Gastroesophageal sphincter (tissue), 4 donors: ENCODE data around the gene KIRREL3. TPM values are rescaled to one million over a fixed set of nuclear protein-coding genes. Genes with fewer than 3 reads are reported as not detected.

Experiments used
- ATAC-seq: fragments of 150-250 bp; one replicate; pipeline ENCODE4 v1.9.1; 2016; ENCODE audit warnings: mild to moderate bottlenecking, moderate library complexity
- H3K27ac ChIP-seq, 4 donors: fragments of 200-600 bp; sonication (generic) in 3 of 4; 1 replicate in 3 of 4; 2 replicates in 1 of 4; pipeline ENCODE4 v1.5.1; 2016 to 2019
- H3K27me3 ChIP-seq: fragments of 200-600 bp; sonication (generic); one replicate; pipeline ENCODE4 v1.5.1; 2019
- H3K36me3 ChIP-seq, 2 donors: fragments of 200-600 bp; sonication (generic); one replicate each; pipeline ENCODE4 v1.5.1; 2019; ENCODE audit warnings: control low read depth in 1 of 2
- H3K4me1 ChIP-seq, 3 donors: fragments of 200-600 bp; sonication (generic); 1 replicate in 2 of 3; 2 replicates in 1 of 3; pipeline ENCODE4 v1.5.1; 2016 to 2019; ENCODE audit warnings: control low read depth in 2 of 3
- H3K4me3 ChIP-seq, 2 donors: fragments of 200-600 bp; sonication (generic); one replicate each; pipeline ENCODE4 v1.5.1; 2019; ENCODE audit warnings: mild to moderate bottlenecking in 1 of 2, moderate library complexity in 1 of 2
- H3K9me3 ChIP-seq, 3 donors: fragments of 200-600 bp; sonication (generic); one replicate each; pipeline ENCODE4 v1.5.1; 2017 to 2019; ENCODE audit warnings: control low read depth in 2 of 3
- EP300 ChIP-seq: sonication (generic); formaldehyde crosslinking; IDR thresholded peaks from one replicate; pipeline ENCODE4 v1.6.1; 2017; ENCODE audit warnings: antibody characterized with exemption, mild to moderate bottlenecking
- POLR2A ChIP-seq, 2 donors: fragments of 450-650 bp; IDR thresholded peaks; one replicate each; pipeline ENCODE4 v1.6.1; 2017; ENCODE audit warnings: antibody characterized with exemption in 2 of 2, mild to moderate bottlenecking in 2 of 2, moderate library complexity in 1 of 2
- POLR2AphosphoS5 ChIP-seq: sonication (generic); formaldehyde crosslinking; IDR thresholded peaks from one replicate; pipeline ENCODE4 v1.6.1; 2017; ENCODE audit warnings: antibody characterized with exemption
- WGBS, 2 donors: methylation state at CpG; one replicate each; pipeline ENCODE4 v1.1.5; 2018; ENCODE audit warnings: low coverage in 1 of 2; 5-methylcytosine and 5-hydroxymethylcytosine counted together
- total RNA-seq, 4 donors: library from RNA; depleted of rRNA; stranded (reverse); fragments of >200 nt; gene quantifications; one replicate each; pipeline ENCODE4 v1.1.0, GENCODE V29; 2016
- TF ChIP-seq, protein P1 (sequence below), 4 experiments: fragments of 200-600 bp in 2 of 4; fragments of 450-650 bp in 2 of 4; sonication (generic) in 1 of 4; IDR thresholded peaks; one replicate each; pipeline ENCODE4 v1.5.1; 2017 to 2019; ENCODE audit warnings: antibody characterized with exemption in 4 of 4, mild to moderate bottlenecking in 2 of 4, moderate library complexity in 2 of 4

Gene KIRREL3
- total RNA-seq, 4 donors from 2014 or later: 0.54 to 3.9 (median 1.4) TPM

DNA sequence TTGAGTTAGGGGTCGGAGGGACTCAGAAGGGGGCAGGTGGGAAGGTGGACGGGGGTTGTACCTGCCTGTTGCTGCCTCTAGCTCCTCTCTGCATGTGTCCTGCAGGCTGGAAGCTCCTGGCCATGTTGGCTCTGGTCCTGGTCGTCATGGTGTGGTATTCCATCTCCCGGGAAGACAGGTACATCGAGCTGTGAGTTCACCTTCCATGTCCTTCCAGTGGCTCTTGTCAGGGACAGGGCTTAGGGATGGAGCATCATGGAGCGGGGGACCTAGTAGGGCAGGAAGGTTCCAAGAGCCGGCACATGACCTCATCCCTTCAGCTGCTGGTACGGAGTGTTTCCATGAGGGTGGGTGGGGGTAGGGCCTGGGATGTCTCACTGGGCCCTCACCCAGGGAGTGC is 594.2 kb downstream of the KIRREL3 start:
- WGBS, 2 donors: no CpG with 5 or more reads among the region's 8 CpGs
- H3K27ac ChIP-seq: peak overlapping the region in 2 of 4 donors; percentile 13 to 86
- peaks cover 0 to 47% of the 10 kb centered on the region in 2 donors for H3K36me3 ChIP-seq
- H3K27me3 ChIP-seq: no peaks in the 10 kb centered on the region
- H3K4me3 ChIP-seq: no peak overlapping the region
- no peak for ATAC-seq
- peaks cover 0 to 18% (median 0%) of the 10 kb centered on the region in 3 donors for H3K4me1 ChIP-seq
- no peak for TF ChIP-seq EP300
- no peak for TF ChIP-seq POLR2AphosphoS5
- no peak for TF ChIP-seq POLR2A (IDR thresholded peaks at IDR 0.05)
- TF ChIP-seq, protein P1, sequence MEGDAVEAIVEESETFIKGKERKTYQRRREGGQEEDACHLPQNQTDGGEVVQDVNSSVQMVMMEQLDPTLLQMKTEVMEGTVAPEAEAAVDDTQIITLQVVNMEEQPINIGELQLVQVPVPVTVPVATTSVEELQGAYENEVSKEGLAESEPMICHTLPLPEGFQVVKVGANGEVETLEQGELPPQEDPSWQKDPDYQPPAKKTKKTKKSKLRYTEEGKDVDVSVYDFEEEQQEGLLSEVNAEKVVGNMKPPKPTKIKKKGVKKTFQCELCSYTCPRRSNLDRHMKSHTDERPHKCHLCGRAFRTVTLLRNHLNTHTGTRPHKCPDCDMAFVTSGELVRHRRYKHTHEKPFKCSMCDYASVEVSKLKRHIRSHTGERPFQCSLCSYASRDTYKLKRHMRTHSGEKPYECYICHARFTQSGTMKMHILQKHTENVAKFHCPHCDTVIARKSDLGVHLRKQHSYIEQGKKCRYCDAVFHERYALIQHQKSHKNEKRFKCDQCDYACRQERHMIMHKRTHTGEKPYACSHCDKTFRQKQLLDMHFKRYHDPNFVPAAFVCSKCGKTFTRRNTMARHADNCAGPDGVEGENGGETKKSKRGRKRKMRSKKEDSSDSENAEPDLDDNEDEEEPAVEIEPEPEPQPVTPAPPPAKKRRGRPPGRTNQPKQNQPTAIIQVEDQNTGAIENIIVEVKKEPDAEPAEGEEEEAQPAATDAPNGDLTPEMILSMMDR (IDR thresholded peaks at IDR 0.05): no peak
- no peaks in the 10 kb centered on the region for H3K9me3 ChIP-seq

DNA sequence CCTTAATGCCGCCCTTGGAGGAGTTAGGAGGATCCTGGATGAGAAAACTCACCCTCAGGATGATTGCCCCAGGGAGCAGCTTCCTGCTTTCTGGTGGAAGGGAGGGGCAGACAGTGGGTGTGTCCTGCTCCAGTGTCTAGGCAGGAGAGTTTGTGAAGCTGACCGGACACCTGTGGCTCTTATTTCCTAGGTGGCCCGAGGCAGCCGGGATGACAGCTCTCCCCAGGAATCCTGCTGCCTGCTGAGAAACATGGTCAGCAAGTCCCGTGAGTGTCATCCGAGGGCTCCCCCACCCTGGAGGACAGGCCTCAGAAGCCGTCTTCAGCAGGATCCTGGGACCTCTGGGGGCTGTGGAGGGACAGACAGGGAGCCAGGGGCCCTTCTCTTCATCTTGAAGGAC is 594.7 kb downstream of the KIRREL3 start:
- Histone ChIP-seq H3K4me3 (no peak overlapping the region), H3K36me3 (peaks cover 0 to 43% of the 10 kb centered on the region in 2 donors), H3K27me3 (no peaks in the 10 kb centered on the region), H3K4me1 (peaks cover 0 to 13% (median 0%) of the 10 kb centered on the region in 3 donors), H3K27ac (peak overlapping the region in 3 of 4 donors; percentile 13 to 86 (median 31)), H3K9me3 (no peaks in the 10 kb centered on the region)
- WGBS, 2 donors: 100% methylated on average over 1 of the region's 7 CpGs; no CpG with 5 or more reads in 1 of the 2 donors
- ATAC-seq: no peak
- TF ChIP-seq EP300: no peak
- TF ChIP-seq POLR2A (IDR thresholded peaks at IDR 0.05): no peak
- TF ChIP-seq, protein P1 (IDR thresholded peaks at IDR 0.05): no peak
- TF ChIP-seq POLR2AphosphoS5: no peak

DNA sequence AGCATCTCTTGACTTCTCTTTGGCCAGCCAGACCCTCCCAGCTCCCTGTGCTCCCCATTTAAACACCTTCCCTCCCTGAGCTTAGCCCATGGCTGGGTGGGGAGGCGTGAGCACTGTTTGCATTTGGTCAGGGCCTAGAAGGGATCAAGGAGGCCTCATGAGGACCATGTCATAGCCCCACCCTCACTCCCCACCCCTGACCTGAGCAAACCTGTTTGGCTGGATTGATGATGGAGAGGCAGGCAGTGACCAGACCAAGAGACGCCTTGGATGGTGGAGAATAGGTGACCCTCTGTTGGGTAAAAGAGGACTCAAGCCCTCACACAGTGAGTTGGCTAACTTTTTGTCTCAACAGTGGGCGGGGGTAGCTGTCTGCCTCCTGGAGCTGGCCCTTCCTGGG is 595.2 kb downstream of the KIRREL3 start:
- no peak for ATAC-seq
- Histone ChIP-seq H3K4me3 (no peak overlapping the region), H3K9me3 (no peaks in the 10 kb centered on the region), H3K27ac (peak overlapping the region in 2 of 4 donors; percentile 31 to 86), H3K27me3 (no peaks in the 10 kb centered on the region), H3K4me1 (peaks cover 0 to 8% (median 0%) of the 10 kb centered on the region in 3 donors), H3K36me3 (peaks cover 0 to 39% of the 10 kb centered on the region in 2 donors)
- TF ChIP-seq EP300 (no peak), POLR2AphosphoS5 (no peak), POLR2A (IDR thresholded peaks at IDR 0.05) (no peak)
- TF ChIP-seq, protein P1 (IDR thresholded peaks at IDR 0.05): no peak
- 100% methylated on average over 1 of the region's 3 CpGs; no CpG with 5 or more reads in 1 of the 2 donors for WGBS, 2 donors

DNA sequence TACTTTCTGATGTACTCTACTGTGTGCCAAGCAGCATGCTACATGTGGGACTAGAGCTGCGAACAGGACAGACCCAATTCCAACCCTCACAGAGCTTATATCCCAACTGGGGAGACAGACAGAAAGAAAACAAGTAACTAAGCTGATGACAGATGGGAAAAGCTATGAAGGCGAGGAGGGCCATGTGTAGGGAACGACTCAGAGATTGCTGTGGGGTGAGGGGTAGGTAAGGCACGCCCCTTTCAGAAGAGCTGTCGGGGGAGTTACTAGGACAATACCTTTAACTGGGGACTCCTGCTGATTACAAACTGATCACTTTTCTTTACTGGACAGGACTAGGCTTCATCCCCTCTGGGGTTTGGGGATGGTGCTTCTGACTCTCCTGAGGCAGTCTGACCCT is 596.2 kb downstream of the KIRREL3 start:
- H3K27me3 ChIP-seq: no peaks in the 10 kb centered on the region
- WGBS, 2 donors: 90% methylated on average over 5 of the region's 5 CpGs; no CpG with 5 or more reads in 1 of the 2 donors
- H3K9me3 ChIP-seq: no peaks in the 10 kb centered on the region
- H3K36me3 ChIP-seq: peaks cover 0 to 34% of the 10 kb centered on the region in 2 donors
- H3K4me3 ChIP-seq: no peak overlapping the region
- no peak for ATAC-seq
- no peaks in the 10 kb centered on the region for H3K4me1 ChIP-seq
- TF ChIP-seq POLR2A (IDR thresholded peaks at IDR 0.05) (no peak), POLR2AphosphoS5 (no peak), EP300 (no peak)
- TF ChIP-seq, protein P1 (IDR thresholded peaks at IDR 0.05): no peak
- peak overlapping the region in 1 of 4 donors; percentile 86 for H3K27ac ChIP-seq

DNA sequence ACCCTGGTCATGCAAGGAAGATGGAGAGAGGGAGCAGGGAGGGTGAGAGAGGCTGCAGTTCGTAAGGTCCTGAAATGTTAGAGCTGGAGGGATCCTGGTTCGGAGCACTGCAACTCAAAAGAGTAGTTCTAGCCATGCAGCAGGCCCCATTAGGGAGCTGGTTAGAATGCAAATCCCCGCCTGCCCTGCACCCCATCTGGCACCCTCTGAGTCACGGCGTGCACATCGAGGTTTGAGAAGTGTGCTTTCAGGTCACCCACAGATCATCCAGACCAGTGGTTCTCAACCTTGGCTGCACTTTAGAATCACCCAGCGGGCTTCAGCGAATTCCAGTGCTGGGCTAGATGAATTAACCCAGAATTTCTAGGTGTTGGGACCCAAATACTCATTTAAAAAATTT is 596.9 kb downstream of the KIRREL3 start:
- 86 to 100% methylated on average over 1 to 7 of the region's 8 CpGs for WGBS, 2 donors
- Histone ChIP-seq H3K27me3 (no peaks in the 10 kb centered on the region), H3K9me3 (no peaks in the 10 kb centered on the region), H3K4me3 (no peak overlapping the region), H3K27ac (no peak overlapping the region), H3K4me1 (no peaks in the 10 kb centered on the region), H3K36me3 (peaks cover 0 to 27% of the 10 kb centered on the region in 2 donors)
- TF ChIP-seq, protein P1 (IDR thresholded peaks at IDR 0.05): no peak
- TF ChIP-seq POLR2A (IDR thresholded peaks at IDR 0.05) (no peak), EP300 (no peak), POLR2AphosphoS5 (no peak)
- ATAC-seq: no peak
